GM12801 (cell line): Measurements from ENCODE around the gene CLDN9.

ENCODE experiments used
- CTCF ChIP-seq: IDR thresholded peaks from one replicate; pipeline ENCODE4 v1.5.1; 2011; ENCODE audit warnings: control low read depth; ENCODE audit not compliant: insufficient read length; ENCODE audit errors: extremely low read depth

Gene CLDN9

DNA sequence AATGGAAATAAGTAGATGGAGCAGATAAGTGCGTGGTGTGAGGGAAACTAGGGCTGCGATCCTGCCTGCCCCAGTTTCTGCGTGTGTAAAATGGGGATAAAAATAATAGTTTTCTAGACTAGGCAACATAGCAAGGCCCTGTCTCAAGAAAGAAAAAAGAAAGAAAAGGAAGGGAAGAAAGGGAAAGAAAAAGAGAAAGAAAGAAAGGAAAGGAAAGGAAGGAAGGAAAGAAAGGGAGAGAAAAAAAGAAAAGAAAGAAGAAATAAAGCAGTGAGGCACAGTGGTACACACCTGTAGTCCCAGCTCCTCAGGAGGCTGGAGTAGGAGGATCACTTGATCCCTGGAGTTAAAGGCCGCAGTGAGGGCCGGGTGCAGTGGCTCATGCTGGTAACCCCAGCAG, 30.3 kb upstream of the CLDN9 start:
- no peak for TF ChIP-seq CTCF

DNA sequence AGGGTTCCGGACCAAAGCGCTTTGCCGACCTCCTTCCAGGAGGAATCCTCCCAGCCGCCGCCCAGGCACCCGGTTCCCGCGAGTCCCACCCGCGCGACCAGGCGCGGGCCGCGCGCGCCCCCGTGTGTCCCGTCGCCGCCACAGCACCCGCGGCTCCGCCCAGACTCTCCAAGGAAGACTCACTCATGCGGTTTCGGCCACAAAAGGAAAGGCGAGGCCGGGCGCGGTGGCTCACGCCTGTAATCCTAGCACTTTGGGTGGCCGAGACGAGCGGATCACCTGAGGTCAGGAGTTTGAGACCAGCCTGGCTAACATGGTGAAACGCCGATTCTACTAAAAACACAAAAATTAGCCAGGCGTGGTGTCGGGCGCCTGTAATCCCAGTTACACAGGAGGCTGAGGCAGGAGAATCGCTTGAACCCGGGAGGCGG, 29.0 kb upstream of the CLDN9 start:
- TF ChIP-seq CTCF, result no peak

DNA sequence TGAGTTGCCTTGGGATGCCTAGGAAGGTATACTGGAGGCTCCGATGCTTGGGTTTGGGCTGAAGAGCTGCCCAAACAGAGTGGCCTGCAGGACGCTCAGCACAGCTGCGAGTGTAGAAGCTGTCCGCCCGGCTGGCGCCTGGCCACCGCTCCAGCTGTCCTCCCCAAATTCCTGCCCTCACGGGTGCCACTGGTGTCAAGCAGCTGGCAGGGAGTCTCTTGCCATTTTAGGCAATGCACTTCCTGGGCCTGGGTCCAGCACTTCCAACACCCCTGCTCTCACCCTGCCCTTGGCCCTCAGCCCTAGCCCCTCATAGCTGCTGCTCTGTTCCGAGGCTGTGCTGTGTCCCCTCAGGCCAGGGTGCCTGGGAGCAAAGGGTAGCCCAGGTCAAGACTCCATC, 27.3 kb upstream of the CLDN9 start:
- no peak for TF ChIP-seq CTCF

- no peak for TF ChIP-seq CTCF
These were observed 26.8 kb upstream of the CLDN9 start for GRCh38 chr16:2985893-2986355.

DNA sequence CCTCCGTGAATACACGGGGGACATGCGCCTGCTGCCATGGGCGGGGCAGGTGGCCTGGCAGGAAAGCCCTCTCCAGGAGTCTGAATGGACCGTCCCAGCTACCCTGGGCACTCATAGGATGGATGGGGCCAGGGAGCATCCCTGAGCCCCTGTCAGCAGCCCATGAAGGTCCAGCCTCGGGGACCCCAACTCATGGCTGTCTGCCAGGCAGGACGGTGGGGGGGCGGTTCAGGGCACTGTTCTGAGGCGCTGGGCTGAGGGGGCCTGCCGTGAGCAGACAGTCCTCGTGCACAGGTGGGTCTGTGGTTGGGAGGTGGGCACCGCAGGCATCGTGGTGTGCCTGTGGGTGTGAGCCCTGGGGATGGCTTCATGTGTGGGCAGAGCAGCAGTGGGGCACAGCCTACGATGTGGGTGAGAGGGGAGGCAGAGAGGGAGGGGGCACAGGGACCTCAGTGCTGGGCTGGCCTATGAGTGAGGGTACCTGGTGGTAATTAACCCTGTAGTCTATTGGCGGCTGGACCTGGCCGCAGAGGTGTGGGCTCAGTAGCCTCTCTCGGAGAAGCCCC, 26.0 kb upstream of the CLDN9 start:
- no peak for TF ChIP-seq CTCF

- TF ChIP-seq CTCF, result no peak
These were observed 25.4 kb upstream of the CLDN9 start for GRCh38 chr16:2987286-2987685.

GRCh38 chr16:2987833-2988232, 24.9 kb upstream of the CLDN9 start:
- no peak for TF ChIP-seq CTCF

GRCh38 chr16:2988590-2989099, 24.1 kb upstream of the CLDN9 start:
- TF ChIP-seq CTCF, result no peak
